Mesenchymal stem cell (in vitro differentiated cells and primary cell): ENCODE data around the gene C1QTNF1.
A peak's percentile ranks its signal among the peaks of the same experiment; 100 is the strongest.

ENCODE experiments used
- DNase-seq: peaks from one replicate; pipeline ENCODE4 v3.0.0-alpha.2; 2013
- H2AFZ ChIP-seq: one replicate; pipeline ENCODE4 v1.6.1; 2013; ENCODE audit warnings: low read depth, mild to moderate bottlenecking, control low read depth, inconsistent platforms, low read length, moderate library complexity
- H2AK5ac ChIP-seq: 2 replicates; pipeline ENCODE4 v1.6.1; 2013; ENCODE audit warnings: low read length, moderate library complexity, mild to moderate bottlenecking, inconsistent platforms; ENCODE audit not compliant: severe bottlenecking
- H2BK120ac ChIP-seq: one replicate; pipeline ENCODE4 v1.6.1; 2013; ENCODE audit warnings: low read depth, mild to moderate bottlenecking, inconsistent platforms, low read length, moderate library complexity
- H2BK12ac ChIP-seq, 2 experiments: one replicate each; pipeline ENCODE4 v1.6.1; 2013; ENCODE audit warnings: inconsistent platforms in 2 of 2, low read length in 2 of 2, mild to moderate bottlenecking in 2 of 2, moderate library complexity in 2 of 2, control low read depth in 1 of 2
- H2BK15ac ChIP-seq: one replicate; pipeline ENCODE4 v1.6.1; 2013; ENCODE audit warnings: mild to moderate bottlenecking, low read depth, inconsistent platforms; ENCODE audit not compliant: poor library complexity, severe bottlenecking
- H2BK5ac ChIP-seq: 2 replicates; pipeline ENCODE4 v1.6.1; 2013; ENCODE audit warnings: low read depth, mild to moderate bottlenecking, low read length, control low read depth, inconsistent platforms; ENCODE audit not compliant: poor library complexity, severe bottlenecking
- H3K14ac ChIP-seq, 2 experiments: one replicate each; pipeline ENCODE4 v1.6.1; 2013; ENCODE audit warnings: inconsistent platforms in 2 of 2, low read length in 2 of 2, control low read depth in 1 of 2, mild to moderate bottlenecking in 1 of 2, moderate library complexity in 1 of 2
- H3K18ac ChIP-seq, 2 experiments: one replicate each; pipeline ENCODE4 v1.6.1; 2013; ENCODE audit warnings: inconsistent platforms in 2 of 2, low read length in 2 of 2, control low read depth in 1 of 2, low read depth in 1 of 2, mild to moderate bottlenecking in 1 of 2
- H3K23ac ChIP-seq, 2 experiments: one replicate each; pipeline ENCODE4 v1.6.1; 2013; ENCODE audit warnings: inconsistent platforms in 2 of 2, low read length in 2 of 2, mild to moderate bottlenecking in 2 of 2, moderate library complexity in 2 of 2, control low read depth in 1 of 2
- H3K27ac ChIP-seq: 2 replicates; pipeline ENCODE4 v1.5.1; 2013; ENCODE audit warnings: mild to moderate bottlenecking, moderate library complexity, low read length, control low read depth, inconsistent platforms; ENCODE audit not compliant: poor library complexity, severe bottlenecking
- H3K27me3 ChIP-seq, 2 experiments: 2 replicates each; pipeline versions ENCODE4 v1.6.1 to v1.7.0; 2013; ENCODE audit warnings: low read length in 2 of 2, mild to moderate bottlenecking in 2 of 2, moderate library complexity in 2 of 2, control low read depth in 1 of 2, inconsistent platforms in 1 of 2; ENCODE audit not compliant: control insufficient read depth in 1 of 2, insufficient read depth in 1 of 2
- H3K36me3 ChIP-seq, 2 experiments: 2 replicates each; pipeline versions ENCODE4 v1.6.1 to v1.7.0; 2013; ENCODE audit warnings: low read length in 2 of 2, control low read depth in 1 of 2, inconsistent platforms in 1 of 2, low read depth in 1 of 2, mild to moderate bottlenecking in 1 of 2; ENCODE audit not compliant: insufficient read depth in 2 of 2, control insufficient read depth in 1 of 2
- H3K4ac ChIP-seq, 2 experiments: one replicate each; pipeline ENCODE4 v1.6.1; 2013; ENCODE audit warnings: inconsistent platforms in 2 of 2, low read length in 2 of 2, mild to moderate bottlenecking in 2 of 2, moderate library complexity in 2 of 2, control low read depth in 1 of 2, low read depth in 1 of 2
- H3K4me1 ChIP-seq: 2 replicates; pipeline ENCODE4 v1.6.1; 2013; ENCODE audit warnings: low read depth, low read length, control low read depth; ENCODE audit not compliant: control insufficient read depth, insufficient read depth
- H3K4me2 ChIP-seq: 2 replicates; pipeline ENCODE4 v1.6.1; 2013; ENCODE audit warnings: low read length, mild to moderate bottlenecking, inconsistent platforms; ENCODE audit not compliant: poor library complexity, severe bottlenecking
- H3K4me3 ChIP-seq, 2 experiments: 2 replicates each; pipeline versions ENCODE4 v1.5.1 to v1.7.0; 2013; ENCODE audit warnings: low read length in 2 of 2, mild to moderate bottlenecking in 2 of 2, control low read depth in 1 of 2, low read depth in 1 of 2; ENCODE audit not compliant: insufficient read depth in 1 of 2
- H3K79me1 ChIP-seq: replicated peaks from 2 replicates; pipeline ENCODE4 v1.6.1; 2013; ENCODE audit warnings: mild to moderate bottlenecking, control low read depth, low read length, inconsistent platforms; ENCODE audit not compliant: poor library complexity, severe bottlenecking
- H3K9ac ChIP-seq: 2 replicates; pipeline ENCODE4 v1.7.0; 2013; ENCODE audit warnings: mild to moderate bottlenecking, low read length, moderate library complexity
- H3K9me3 ChIP-seq: 2 replicates; pipeline ENCODE4 v1.7.0; 2013; ENCODE audit warnings: mild to moderate bottlenecking, low read length; ENCODE audit not compliant: control insufficient read depth
- H4K8ac ChIP-seq: one replicate; pipeline ENCODE4 v1.6.1; 2013; ENCODE audit warnings: inconsistent platforms, mild to moderate bottlenecking, low read length, moderate library complexity
- H4K91ac ChIP-seq: one replicate; pipeline ENCODE4 v1.6.1; 2013; ENCODE audit warnings: mild to moderate bottlenecking, low read length, inconsistent platforms
- whole genome bisulfite sequencing: methylation state at CpG from one replicate; pipeline ENCODE4 v1.1.7; 2013; ENCODE audit warnings: mixed read lengths; 5-methylcytosine and 5-hydroxymethylcytosine counted together

C1QTNF1 gene

DNA sequence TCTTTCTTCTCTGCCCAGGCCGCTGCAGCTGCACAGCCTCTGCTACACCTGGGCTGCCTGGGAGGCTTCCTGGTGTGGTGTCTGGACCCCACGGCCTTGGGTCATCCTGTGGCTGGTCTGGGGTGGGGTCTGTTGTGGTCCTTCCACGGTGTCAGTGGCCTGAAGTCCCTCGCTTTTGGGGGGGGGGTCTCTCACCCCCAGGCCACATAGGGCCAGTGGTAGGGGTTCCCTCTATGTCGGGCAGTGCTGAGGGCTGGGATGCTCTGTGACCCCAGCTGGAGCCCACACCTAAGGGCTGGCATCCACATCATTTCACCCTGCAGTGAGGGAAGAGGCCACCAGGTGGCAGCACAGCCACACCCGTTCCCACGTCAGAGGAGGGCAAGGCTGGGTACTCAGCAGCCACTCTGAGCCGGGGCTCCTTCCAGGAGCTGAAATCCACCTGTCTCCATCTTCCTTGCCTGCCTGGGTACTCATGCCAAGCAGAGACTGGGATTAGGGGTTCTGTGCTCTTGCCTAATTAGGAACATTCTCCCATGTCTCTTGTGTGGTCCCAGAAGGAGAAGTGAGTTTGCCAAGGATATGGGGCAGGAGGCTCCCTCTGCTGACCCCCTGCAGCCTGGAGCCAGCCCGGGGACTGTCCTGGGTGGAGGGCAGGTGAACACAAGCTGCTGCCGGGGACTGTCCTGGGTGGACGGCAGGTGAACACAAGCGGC is 63.6 kb downstream of the C1QTNF1 start:
- Histone ChIP-seq H3K27ac (no peak overlapping the region), H3K4me1 (no peaks in the 10 kb centered on the region), H2BK120ac (no peak overlapping the region), H3K9me3 (no peaks in the 10 kb centered on the region), H3K4ac (no peak overlapping the region), H3K36me3 (peaks cover 13 to 60% of the 10 kb centered on the region in 2 experiments), H4K8ac (no peak overlapping the region), H2AK5ac (no peak overlapping the region), H2BK5ac (no peak overlapping the region), H2BK12ac (no peak overlapping the region), H3K27me3 (peaks cover 0 to 14% of the 10 kb centered on the region in 2 experiments), H3K79me1 (no peaks in the 10 kb centered on the region), H3K23ac (no peak overlapping the region), H3K9ac (no peak overlapping the region), H3K4me2 (no peak overlapping the region), H3K4me3 (no peak overlapping the region), H2BK15ac (no peak overlapping the region), H3K14ac (no peak overlapping the region), H2AFZ (no peak overlapping the region), H3K18ac (no peak overlapping the region), H4K91ac (no peak overlapping the region)
- 56% methylated on average over 11 of the region's 12 CpGs for WGBS
- DNase-seq = peak; percentile 52

DNA sequence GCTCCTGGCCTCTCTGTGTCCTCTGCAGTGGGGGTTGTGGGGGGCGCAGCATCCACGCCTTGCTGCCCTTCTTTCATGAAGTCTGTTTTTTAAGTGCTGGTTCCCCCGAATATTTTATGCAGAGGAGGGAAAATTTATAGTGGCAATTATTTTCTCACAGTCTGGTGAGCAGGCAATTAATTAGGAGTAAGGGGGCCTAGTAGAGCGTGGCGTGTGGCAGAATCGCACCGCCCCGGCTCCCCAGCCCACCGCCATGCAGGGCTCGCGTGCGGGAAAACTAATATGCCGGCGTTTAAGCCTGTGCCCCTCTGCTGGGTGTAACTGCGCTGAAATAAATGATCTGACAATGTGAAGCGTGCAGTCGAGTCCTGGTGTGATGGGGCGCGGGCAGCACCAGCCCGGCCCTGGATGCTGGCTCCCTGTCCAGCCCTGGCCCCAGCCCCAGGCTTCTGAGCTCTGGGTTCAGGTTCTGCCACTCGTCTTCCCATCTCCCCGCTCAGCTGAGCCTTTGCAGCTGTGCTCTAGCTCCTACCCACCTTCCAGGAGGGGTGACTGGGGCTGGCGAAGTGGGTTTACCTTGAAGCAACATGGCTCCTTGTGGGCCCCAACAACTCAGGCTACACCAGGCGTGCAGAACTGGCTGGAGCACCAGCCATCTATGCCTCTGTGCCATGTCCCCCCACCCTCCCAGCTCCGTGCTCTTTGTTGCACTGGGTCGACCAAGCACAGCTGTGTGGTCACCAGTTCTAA is 64.5 kb downstream of the C1QTNF1 start:
- Histone ChIP-seq H3K4ac (no peak overlapping the region), H2BK12ac (no peak overlapping the region), H3K4me1 (no peaks in the 10 kb centered on the region), H3K18ac (no peak overlapping the region), H2BK120ac (no peak overlapping the region), H3K14ac (peak overlapping the region in 1 of 2 experiments; percentile 35), H4K8ac (no peak overlapping the region), H3K9me3 (no peaks in the 10 kb centered on the region), H3K4me2 (no peak overlapping the region), H3K27me3 (peaks cover 3 to 22% of the 10 kb centered on the region in 2 experiments), H3K4me3 (no peak overlapping the region), H2BK5ac (no peak overlapping the region), H2AK5ac (no peak overlapping the region), H2AFZ (no peak overlapping the region), H4K91ac (no peak overlapping the region), H3K9ac (no peak overlapping the region), H3K27ac (no peak overlapping the region), H3K36me3 (peaks cover 11 to 51% of the 10 kb centered on the region in 2 experiments), H3K79me1 (no peaks in the 10 kb centered on the region), H2BK15ac (no peak overlapping the region), H3K23ac (no peak overlapping the region)
- no peak for DNase-seq
- 92% methylated on average over 26 of the region's 26 CpGs for WGBS

DNA sequence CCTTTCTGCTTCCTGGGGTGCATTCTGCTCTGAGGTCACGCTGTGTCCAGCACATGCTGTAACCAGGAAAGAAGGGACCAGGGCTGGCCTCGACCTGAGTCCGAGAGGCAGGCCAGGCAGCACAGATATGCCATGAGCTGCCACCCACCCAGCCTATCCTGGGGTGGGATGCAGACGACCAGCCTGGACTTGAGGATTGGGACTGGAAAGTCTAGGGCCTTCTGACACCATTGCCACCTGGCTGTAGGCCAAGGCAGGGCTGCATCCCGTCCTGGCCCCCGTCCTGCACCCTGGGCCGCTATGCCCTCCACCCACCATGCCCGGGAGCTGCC is 65.0 kb downstream of the C1QTNF1 start:
- Histone ChIP-seq H4K91ac (no peak overlapping the region), H2BK120ac (no peak overlapping the region), H3K36me3 (peaks cover 6 to 46% of the 10 kb centered on the region in 2 experiments), H2AK5ac (no peak overlapping the region), H2AFZ (no peak overlapping the region), H4K8ac (no peak overlapping the region), H2BK5ac (no peak overlapping the region), H3K18ac (no peak overlapping the region), H3K23ac (no peak overlapping the region), H3K4me2 (no peak overlapping the region), H3K9me3 (no peaks in the 10 kb centered on the region), H3K79me1 (no peaks in the 10 kb centered on the region), H3K14ac (peak overlapping the region in 1 of 2 experiments; percentile 35), H3K27ac (no peak overlapping the region), H3K27me3 (peaks cover 3 to 27% of the 10 kb centered on the region in 2 experiments), H2BK12ac (no peak overlapping the region), H2BK15ac (no peak overlapping the region), H3K4me3 (no peak overlapping the region), H3K9ac (no peak overlapping the region), H3K4me1 (no peaks in the 10 kb centered on the region), H3K4ac (no peak overlapping the region)
- 74% methylated on average over 4 of the region's 8 CpGs for WGBS
- no peak for DNase-seq

DNA sequence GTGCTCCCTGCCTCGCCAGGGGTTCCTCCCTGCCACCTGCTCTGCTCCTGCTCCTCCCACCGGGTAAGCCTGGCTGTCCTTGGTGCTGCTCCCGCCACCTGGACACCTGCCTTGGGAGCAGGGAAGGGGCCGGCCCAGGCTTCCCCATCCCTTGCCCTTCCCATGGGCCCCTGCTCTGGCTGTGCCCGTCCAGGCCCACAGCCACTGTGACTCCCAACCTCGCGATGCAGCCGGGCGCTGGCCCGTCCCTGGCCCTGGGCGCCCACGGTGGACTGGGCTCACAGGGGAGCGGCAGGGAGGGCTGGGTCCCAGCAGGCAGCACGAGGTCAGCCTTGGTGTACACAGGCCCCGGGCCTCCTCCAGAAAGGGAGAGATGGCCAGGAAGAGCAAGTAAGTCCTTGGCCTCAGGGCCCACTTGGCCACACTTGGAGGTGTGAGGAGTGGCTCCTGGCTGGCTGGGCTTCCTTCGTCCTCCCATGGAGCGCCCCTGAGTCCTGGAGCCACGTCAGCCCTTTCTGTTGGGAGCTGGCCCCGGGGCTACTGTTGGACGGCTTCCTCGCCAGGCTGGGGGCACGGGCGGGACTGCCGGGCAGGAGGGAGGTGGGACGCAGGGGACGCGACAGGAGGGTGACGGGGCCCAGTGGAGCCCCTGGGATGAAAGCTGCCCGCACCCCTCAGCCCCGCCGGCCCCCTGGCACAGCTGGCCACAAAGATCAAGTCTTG is 65.9 kb downstream of the C1QTNF1 start:
- H3K27me3 ChIP-seq = peaks cover 3 to 35% of the 10 kb centered on the region in 2 experiments
- H2BK12ac ChIP-seq = no peak overlapping the region
- H3K18ac ChIP-seq = no peak overlapping the region
- no peak overlapping the region for H3K23ac ChIP-seq
- no peak overlapping the region for H3K4me3 ChIP-seq
- no peak overlapping the region for H2AFZ ChIP-seq
- H2BK120ac ChIP-seq = no peak overlapping the region
- H3K14ac ChIP-seq = no peak overlapping the region
- no peaks in the 10 kb centered on the region for H3K9me3 ChIP-seq
- peaks cover 5 to 38% of the 10 kb centered on the region in 2 experiments for H3K36me3 ChIP-seq
- H3K4ac ChIP-seq = no peak overlapping the region
- H2BK5ac ChIP-seq = no peak overlapping the region
- no peak overlapping the region for H2AK5ac ChIP-seq
- 95% methylated on average over 24 of the region's 31 CpGs for WGBS
- no peaks in the 10 kb centered on the region for H3K79me1 ChIP-seq
- no peak overlapping the region for H2BK15ac ChIP-seq
- no peak overlapping the region for H4K8ac ChIP-seq
- no peak overlapping the region for H3K27ac ChIP-seq
- no peak for DNase-seq
- H3K4me1 ChIP-seq = no peaks in the 10 kb centered on the region
- no peak overlapping the region for H4K91ac ChIP-seq
- H3K9ac ChIP-seq = peak overlapping the region; percentile 58
- no peak overlapping the region for H3K4me2 ChIP-seq
